Measurements from ENCODE around the gene ME3.

The ME3 gene

GRCh38 chr11:86692317-86692716, 19.9 kb upstream of the ME3 start:
- DNase-seq: no peak

GRCh38 chr11:86688398-86689179, 16.2 kb upstream of the ME3 start:
- no peak for DNase-seq

- no peak for DNase-seq
Observed at GRCh38 chr11:86687185-86687778, 14.9 kb upstream of the ME3 start.

GRCh38 chr11:86686531-86686930, 14.1 kb upstream of the ME3 start:
- DNase-seq: no peak

GRCh38 chr11:86681483-86681756, 9.0 kb upstream of the ME3 start:
- DNase-seq: no peak

GRCh38 chr11:86680716-86681482, 8.5 kb upstream of the ME3 start:
- DNase-seq: no peak

- DNase-seq: no peak
Observed at GRCh38 chr11:86678823-86679222, 6.4 kb upstream of the ME3 start.

- no peak for DNase-seq
Observed at GRCh38 chr11:86678296-86678695, 5.9 kb upstream of the ME3 start.

GRCh38 chr11:86676533-86677154, 4.2 kb upstream of the ME3 start:
- no peak for DNase-seq

- no peak for DNase-seq
Observed at GRCh38 chr11:86676010-86676409, 3.6 kb upstream of the ME3 start.

- no peak for DNase-seq
Observed at GRCh38 chr11:86675017-86675416, 2.6 kb upstream of the ME3 start.

- no peak for DNase-seq
Observed at GRCh38 chr11:86673872-86674750, 1.7 kb upstream of the ME3 start.

GRCh38 chr11:86673055-86673843, 833 bp upstream of the ME3 start:
- no peak for DNase-seq

- DNase-seq: no peak
Observed at GRCh38 chr11:86671531-86672006, 847 bp downstream of the ME3 start.

GRCh38 chr11:86670911-86671310, 1.5 kb downstream of the ME3 start:
- DNase-seq: no peak

GRCh38 chr11:86670181-86670580, 2.2 kb downstream of the ME3 start:
- DNase-seq: no peak

GRCh38 chr11:86669424-86669823, 3.0 kb downstream of the ME3 start:
- no peak for DNase-seq

GRCh38 chr11:86668929-86669328, 3.5 kb downstream of the ME3 start:
- no peak for DNase-seq

GRCh38 chr11:86666193-86666592, 6.2 kb downstream of the ME3 start:
- DNase-seq: no peak

GRCh38 chr11:86664930-86665329, 7.5 kb downstream of the ME3 start:
- DNase-seq: no peak

GRCh38 chr11:86663761-86664160, 8.7 kb downstream of the ME3 start:
- DNase-seq: no peak

- DNase-seq: no peak
Observed at GRCh38 chr11:86663291-86663690, 9.1 kb downstream of the ME3 start.
